ENCODE results near the gene PRKAR2B.
"Not testable (repeated sequence)": the region's sequence is repeated elsewhere in the genome, so short reads cannot be mapped to it uniquely, and the experiment has no call there.

- TF ChIP-seq EZH2 (IDR thresholded peaks at IDR 0.05; ENCODE audit: insufficient read depth, poor library complexity, severe bottlenecking); EZH2phosphoT487 (IDR thresholded peaks at IDR 0.05; ENCODE audit: insufficient read depth, low read depth): not testable (repeated sequence)
Measured at GRCh38 chr7:107041764-107042163, 2.7 kb upstream of the PRKAR2B start.

Measured in GM23248 (cell line).